A673 (cell line): ENCODE measurements around the gene DOK6. TPM values are rescaled to one million over a fixed set of nuclear protein-coding genes. Genes with fewer than 3 reads are reported as not detected.

Experiments used
- BruUV-seq: library from RNA; stranded (reverse); fragments of 400-500 nt; replicated peaks from 2 replicates; lab custom pipeline; 2021; lab: Mats Ljungman, UMichigan
- CTCF ChIA-PET: fragments of 300-600 bp; sonication (Branson Sonifier 250); formaldehyde crosslinking; loops from one replicate; lab custom pipeline; 2022; ENCODE audit warnings: antibody characterized with exemption; lab: Charles Lee
- POLR2A ChIA-PET: fragments of 300-600 bp; sonication (Branson Sonifier 250); formaldehyde crosslinking; loops from one replicate; lab custom pipeline; 2022; ENCODE audit warnings: antibody characterized with exemption; ENCODE audit not compliant: low non-redundant PET; lab: Charles Lee
- DNase-seq: peaks from one replicate; pipeline ENCODE4 v3.0.0-alpha.2; 2015; ENCODE audit warnings: low spot score
- H3K27ac ChIP-seq: fragments of 200-600 bp; sonication (generic); 2 replicates; pipeline ENCODE4 v1.5.1; 2016; ENCODE audit warnings: mixed run types, low read depth, mild to moderate bottlenecking, mixed read lengths, antibody characterized with exemption, low read length; ENCODE audit not compliant: poor library complexity, severe bottlenecking
- H3K27me3 ChIP-seq: fragments of 200-600 bp; sonication (generic); replicated peaks from 2 replicates; pipeline ENCODE4 v1.6.1; 2017; ENCODE audit warnings: mixed run types, low read depth, mild to moderate bottlenecking, mixed read lengths, antibody characterized with exemption, low read length; ENCODE audit not compliant: insufficient read depth, poor library complexity
- H3K36me3 ChIP-seq: fragments of 200-600 bp; sonication (generic); 2 replicates; pipeline ENCODE4 v1.6.1; 2016; ENCODE audit warnings: mixed run types, mild to moderate bottlenecking, mixed read lengths, antibody characterized with exemption, low read length; ENCODE audit not compliant: insufficient read depth, poor library complexity, severe bottlenecking
- H3K4me1 ChIP-seq: fragments of 200-600 bp; sonication (generic); 2 replicates; pipeline ENCODE4 v1.6.1; 2017; ENCODE audit warnings: mixed run types, mild to moderate bottlenecking, mixed read lengths, antibody characterized with exemption, low read length; ENCODE audit not compliant: insufficient read depth, poor library complexity, severe bottlenecking
- H3K4me3 ChIP-seq: fragments of 200-600 bp; sonication (generic); 2 replicates; pipeline ENCODE4 v1.5.1; 2016; ENCODE audit warnings: low read depth, mixed run types, mild to moderate bottlenecking, mixed read lengths, low read length; ENCODE audit not compliant: poor library complexity, severe bottlenecking
- H3K9me3 ChIP-seq: fragments of 200-600 bp; sonication (generic); 2 replicates; pipeline ENCODE4 v1.6.1; 2016; ENCODE audit warnings: mixed run types, low read depth, mild to moderate bottlenecking, mixed read lengths, antibody characterized with exemption, low read length; ENCODE audit not compliant: poor library complexity, severe bottlenecking
- EZH2 ChIP-seq: fragments of 200-600 bp; sonication (generic); IDR thresholded peaks from 2 replicates; pipeline ENCODE4 v1.6.1; 2017; ENCODE audit warnings: borderline replicate concordance, low read depth, mild to moderate bottlenecking, mixed read lengths, antibody characterized with exemption, low read length; ENCODE audit not compliant: poor library complexity, severe bottlenecking
- intact Hi-C: fragments of 100-400 bp; cut with micrococcal nuclease; formaldehyde crosslinking; loops from one replicate; pipeline ENCODE4 v1.10.0; 2022; ENCODE audit not compliant: unreplicated experiment
- total RNA-seq: library from RNA; stranded (reverse); gene quantifications from 2 replicates; pipeline ENCODE4 v1.2.3, GENCODE V29; 2021
- TF ChIP-seq, protein P1 (sequence below): fragments of 300-800, 200-600 bp; sonication (generic); conservative IDR thresholded peaks from 2 replicates; pipeline ENCODE4 v1.5.1; 2017; ENCODE audit warnings: low read depth, mild to moderate bottlenecking, antibody characterized with exemption, low read length, moderate library complexity, mixed read lengths

The DOK6 gene
- total RNA-seq, 1 experiment from 2014 or later: 13.7 TPM

DNA sequence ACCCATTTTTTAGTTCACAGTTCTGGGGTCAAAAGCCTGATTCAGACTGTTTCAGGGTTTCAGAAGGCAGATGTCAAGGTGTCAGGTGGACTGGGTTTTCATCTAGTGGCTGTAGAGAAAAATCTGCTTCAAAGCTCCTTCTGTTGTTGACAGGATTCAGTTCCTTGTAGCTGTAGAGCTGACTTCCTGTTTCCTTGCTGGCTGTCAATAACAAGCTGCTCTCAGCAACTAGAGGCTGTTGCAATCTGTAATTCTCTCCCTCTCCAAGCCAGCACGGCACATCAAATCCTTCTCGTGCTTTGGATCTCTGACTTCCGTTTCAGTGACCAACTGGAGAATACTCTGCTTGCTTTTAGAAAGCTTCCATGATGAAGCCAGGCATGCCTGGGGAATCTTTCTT lies 179.4 kb downstream of the DOK6 start:
- peak overlapping the region; percentile 3 for H3K4me3 ChIP-seq
- H3K4me1 ChIP-seq: peaks cover 8% of the 10 kb centered on the region
- ChIA-PET CTCF (no interaction called here), POLR2A (no interaction called here)
- TF ChIP-seq, protein P1, sequence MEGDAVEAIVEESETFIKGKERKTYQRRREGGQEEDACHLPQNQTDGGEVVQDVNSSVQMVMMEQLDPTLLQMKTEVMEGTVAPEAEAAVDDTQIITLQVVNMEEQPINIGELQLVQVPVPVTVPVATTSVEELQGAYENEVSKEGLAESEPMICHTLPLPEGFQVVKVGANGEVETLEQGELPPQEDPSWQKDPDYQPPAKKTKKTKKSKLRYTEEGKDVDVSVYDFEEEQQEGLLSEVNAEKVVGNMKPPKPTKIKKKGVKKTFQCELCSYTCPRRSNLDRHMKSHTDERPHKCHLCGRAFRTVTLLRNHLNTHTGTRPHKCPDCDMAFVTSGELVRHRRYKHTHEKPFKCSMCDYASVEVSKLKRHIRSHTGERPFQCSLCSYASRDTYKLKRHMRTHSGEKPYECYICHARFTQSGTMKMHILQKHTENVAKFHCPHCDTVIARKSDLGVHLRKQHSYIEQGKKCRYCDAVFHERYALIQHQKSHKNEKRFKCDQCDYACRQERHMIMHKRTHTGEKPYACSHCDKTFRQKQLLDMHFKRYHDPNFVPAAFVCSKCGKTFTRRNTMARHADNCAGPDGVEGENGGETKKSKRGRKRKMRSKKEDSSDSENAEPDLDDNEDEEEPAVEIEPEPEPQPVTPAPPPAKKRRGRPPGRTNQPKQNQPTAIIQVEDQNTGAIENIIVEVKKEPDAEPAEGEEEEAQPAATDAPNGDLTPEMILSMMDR: no peak
- no peak for TF ChIP-seq EZH2
- H3K27ac ChIP-seq: peak overlapping the region; percentile 26
- peak; percentile 78 for DNase-seq
- intact Hi-C loops: no loop called here
- H3K9me3 ChIP-seq: no peaks in the 10 kb centered on the region
- BruUV-seq: no TSS peak
- no peaks in the 10 kb centered on the region for H3K27me3 ChIP-seq
- no peaks in the 10 kb centered on the region for H3K36me3 ChIP-seq

DNA sequence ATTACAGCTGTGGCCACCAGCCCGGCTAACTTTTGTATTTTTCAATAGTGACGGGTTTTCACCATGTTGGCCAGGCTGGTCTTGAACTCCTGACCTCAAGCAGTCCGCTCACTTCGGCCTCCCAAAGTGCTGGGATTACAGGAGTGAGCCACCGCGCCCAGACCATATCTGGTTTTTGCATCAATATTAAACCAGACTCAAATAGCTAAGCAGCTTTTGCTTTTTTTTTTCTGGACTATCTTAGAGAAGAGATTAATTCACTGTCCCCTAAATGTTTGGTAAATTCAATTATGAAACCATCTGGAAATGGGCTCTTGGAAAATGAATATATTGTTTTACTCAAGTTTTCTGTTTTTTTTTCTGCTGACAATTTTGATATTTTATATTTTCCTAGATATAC lies 183.7 kb downstream of the DOK6 start:
- peaks cover 8% of the 10 kb centered on the region for H3K4me1 ChIP-seq
- CTCF ChIA-PET: no interaction called here
- H3K27ac ChIP-seq: no peak overlapping the region
- TF ChIP-seq, protein P1: no peak
- no peak for TF ChIP-seq EZH2
- intact Hi-C loops: no loop called here
- H3K36me3 ChIP-seq: no peaks in the 10 kb centered on the region
- POLR2A ChIA-PET: no interaction called here
- no TSS peak for BruUV-seq
- DNase-seq: no peak
- no peak overlapping the region for H3K4me3 ChIP-seq
- H3K9me3 ChIP-seq: no peaks in the 10 kb centered on the region
- no peaks in the 10 kb centered on the region for H3K27me3 ChIP-seq

DNA sequence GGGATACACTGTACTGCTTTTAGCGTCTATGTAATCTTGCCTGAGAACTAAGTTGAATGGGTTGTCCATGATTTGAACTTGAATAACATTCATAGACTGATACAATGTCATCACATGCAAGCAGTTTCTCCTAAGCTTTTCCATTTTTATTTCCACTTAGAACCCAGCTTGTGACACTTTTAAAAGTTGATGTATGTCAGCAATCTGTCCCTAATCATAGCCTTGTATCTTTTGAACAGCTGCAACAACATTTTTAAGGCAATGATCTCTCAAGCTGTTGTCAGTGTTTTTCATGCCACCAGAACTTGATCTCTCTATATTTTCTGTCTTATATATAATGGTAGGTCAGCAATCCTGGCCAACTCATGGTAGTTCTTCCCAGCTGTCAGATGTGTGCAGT lies 185.0 kb downstream of the DOK6 start:
- ChIA-PET POLR2A (no interaction called here), CTCF (no interaction called here)
- no TSS peak for BruUV-seq

More for the DNA sequence above, 185.0 kb downstream of the DOK6 start:
- intact Hi-C loops: no loop called here
- Histone ChIP-seq H3K9me3 (no peaks in the 10 kb centered on the region), H3K27me3 (no peaks in the 10 kb centered on the region), H3K4me3 (no peak overlapping the region), H3K27ac (no peak overlapping the region), H3K36me3 (no peaks in the 10 kb centered on the region), H3K4me1 (no peaks in the 10 kb centered on the region)
- TF ChIP-seq, protein P1: no peak
- no peak for TF ChIP-seq EZH2
- no peak for DNase-seq
